BLaER1 (cell line): ENCODE measurements around the gene MED31.

Experiments used
- H3K27ac ChIP-seq: shearing (Covaris generic); formaldehyde crosslinking; 2 replicates; pipeline ENCODE4 v1.8.1; 2022
- H3K27me3 ChIP-seq: shearing (Covaris generic); formaldehyde crosslinking; 2 replicates; pipeline ENCODE4 v1.8.1; 2022
- H3K36me3 ChIP-seq: shearing (Covaris generic); formaldehyde crosslinking; 2 replicates; pipeline ENCODE4 v1.8.1; 2022
- H3K4me1 ChIP-seq: shearing (Covaris generic); formaldehyde crosslinking; 2 replicates; pipeline ENCODE4 v1.8.1; 2022
- H3K4me2 ChIP-seq: shearing (Covaris generic); formaldehyde crosslinking; 2 replicates; pipeline ENCODE4 v1.8.1; 2022
- H3K4me3 ChIP-seq: shearing (Covaris generic); formaldehyde crosslinking; 2 replicates; pipeline ENCODE4 v1.8.1; 2022
- H3K9ac ChIP-seq: shearing (Covaris generic); formaldehyde crosslinking; 2 replicates; pipeline ENCODE4 v1.8.1; 2022
- H3K9me3 ChIP-seq: shearing (Covaris generic); formaldehyde crosslinking; 2 replicates; pipeline ENCODE4 v1.8.1; 2022
- H4K20me1 ChIP-seq: shearing (Covaris generic); formaldehyde crosslinking; 2 replicates; pipeline ENCODE4 v1.8.1; 2022
- Cebpa-rat ChIP-seq: shearing (Covaris generic); IDR thresholded peaks from 2 replicates; pipeline ENCODE4 v1.8.1; 2022

The MED31 gene

GRCh38 chr17:6641247-6641863, 10.1 kb downstream of the MED31 start:
- no peaks in the 10 kb centered on the region for H3K9me3 ChIP-seq
- peak overlapping the region; percentile 89 for H3K27ac ChIP-seq
- no peak for TF ChIP-seq Cebpa-rat
- H3K4me1 ChIP-seq, result peaks cover 36% of the 10 kb centered on the region
- peak overlapping the region; percentile 96 for H3K4me2 ChIP-seq
- H3K9ac ChIP-seq, result peak overlapping the region; percentile 87
- peak overlapping the region; percentile 97 for H3K4me3 ChIP-seq
- no peaks in the 10 kb centered on the region for H3K27me3 ChIP-seq
- H3K36me3 ChIP-seq, result peaks cover 32% of the 10 kb centered on the region
- H4K20me1 ChIP-seq, result peaks cover 47% of the 10 kb centered on the region

GRCh38 chr17:6640536-6641246, 10.7 kb downstream of the MED31 start, which contains the start of the genes KIAA0753 and TXNDC17:
KIAA0753 (minus strand) TSS chr17:6640711; CDS start chr17:6635103, 5,608 bp downstream.
TXNDC17 (plus strand) TSS chr17:6641060; CDS start chr17:6641083, 23 bp downstream.
- H3K4me1 ChIP-seq, result peaks cover 36% of the 10 kb centered on the region
- H3K9me3 ChIP-seq, result no peaks in the 10 kb centered on the region
- H3K27me3 ChIP-seq, result no peaks in the 10 kb centered on the region
- H3K36me3 ChIP-seq, result peaks cover 26% of the 10 kb centered on the region
- peak within 1 kb of the TSS; percentile 97 for H3K4me3 ChIP-seq
- H3K27ac ChIP-seq, result peak within 1 kb of the TSS; percentile 89
- H4K20me1 ChIP-seq, result peaks cover 47% of the 10 kb centered on the region
- TF ChIP-seq Cebpa-rat, result no peak
- H3K9ac ChIP-seq, result peak within 1 kb of the TSS; percentile 87
- H3K4me2 ChIP-seq, result peak within 1 kb of the TSS; percentile 96

GRCh38 chr17:6639586-6640535, 11.5 kb downstream of the MED31 start:
- no peak for TF ChIP-seq Cebpa-rat
- H3K36me3 ChIP-seq, result peaks cover 27% of the 10 kb centered on the region
- H4K20me1 ChIP-seq, result peaks cover 51% of the 10 kb centered on the region
- H3K9me3 ChIP-seq, result no peaks in the 10 kb centered on the region
- H3K4me1 ChIP-seq, result peaks cover 36% of the 10 kb centered on the region
- H3K4me2 ChIP-seq, result peak overlapping the region; percentile 96
- peak overlapping the region; percentile 97 for H3K4me3 ChIP-seq
- peak overlapping the region; percentile 87 for H3K9ac ChIP-seq
- H3K27ac ChIP-seq, result peak overlapping the region; percentile 89
- H3K27me3 ChIP-seq, result no peaks in the 10 kb centered on the region

- Histone ChIP-seq H3K4me3 (peak overlapping the region; percentile 97), H4K20me1 (peaks cover 51% of the 10 kb centered on the region), H3K9me3 (no peaks in the 10 kb centered on the region), H3K27ac (peak overlapping the region; percentile 89), H3K4me2 (peak overlapping the region; percentile 96), H3K27me3 (no peaks in the 10 kb centered on the region), H3K4me1 (peaks cover 36% of the 10 kb centered on the region), H3K9ac (peak overlapping the region; percentile 87), H3K36me3 (peaks cover 27% of the 10 kb centered on the region)
- no peak for TF ChIP-seq Cebpa-rat
Measured at GRCh38 chr17:6639014-6639585, 12.3 kb downstream of the MED31 start.

GRCh38 chr17:6638046-6638908, 13.1 kb downstream of the MED31 start:
- no peaks in the 10 kb centered on the region for H3K9me3 ChIP-seq
- peak overlapping the region; percentile 97; the same call in 1 of the 2 replicates for H3K4me3 ChIP-seq
- no peaks in the 10 kb centered on the region for H3K27me3 ChIP-seq
- peak overlapping the region; percentile 96 for H3K4me2 ChIP-seq
- no peak for TF ChIP-seq Cebpa-rat
- H3K27ac ChIP-seq, result no peak overlapping the region
- peaks cover 45% of the 10 kb centered on the region for H4K20me1 ChIP-seq
- H3K36me3 ChIP-seq, result peaks cover 28% of the 10 kb centered on the region
- peak overlapping the region; percentile 87 for H3K9ac ChIP-seq
- peaks cover 36% of the 10 kb centered on the region for H3K4me1 ChIP-seq

GRCh38 chr17:6637458-6637840, 14.0 kb downstream of the MED31 start:
- Histone ChIP-seq H4K20me1 (peaks cover 43% of the 10 kb centered on the region), H3K4me3 (no peak overlapping the region), H3K9me3 (no peaks in the 10 kb centered on the region), H3K9ac (no peak overlapping the region), H3K36me3 (peaks cover 33% of the 10 kb centered on the region), H3K27me3 (no peaks in the 10 kb centered on the region), H3K27ac (no peak overlapping the region), H3K4me1 (peaks cover 33% of the 10 kb centered on the region), H3K4me2 (no peak overlapping the region)
- no peak for TF ChIP-seq Cebpa-rat

GRCh38 chr17:6636616-6637457, 14.6 kb downstream of the MED31 start:
- Histone ChIP-seq H3K9me3 (no peaks in the 10 kb centered on the region), H3K4me3 (no peak overlapping the region), H3K27me3 (no peaks in the 10 kb centered on the region), H3K4me1 (peaks cover 27% of the 10 kb centered on the region), H3K4me2 (no peak overlapping the region), H4K20me1 (peaks cover 43% of the 10 kb centered on the region), H3K27ac (no peak overlapping the region), H3K9ac (no peak overlapping the region), H3K36me3 (peaks cover 39% of the 10 kb centered on the region)
- TF ChIP-seq Cebpa-rat, result no peak

GRCh38 chr17:6636105-6636504, 15.3 kb downstream of the MED31 start:
- Histone ChIP-seq H4K20me1 (peaks cover 43% of the 10 kb centered on the region), H3K27me3 (no peaks in the 10 kb centered on the region), H3K9me3 (no peaks in the 10 kb centered on the region), H3K9ac (no peak overlapping the region), H3K36me3 (peaks cover 46% of the 10 kb centered on the region), H3K4me3 (no peak overlapping the region), H3K4me1 (peaks cover 22% of the 10 kb centered on the region), H3K4me2 (no peak overlapping the region), H3K27ac (no peak overlapping the region)
- no peak for TF ChIP-seq Cebpa-rat
